Forelimb muscle (tissue), 1 donor: ENCODE results near the gene CECR2. TPM values are rescaled to one million over a fixed set of nuclear protein-coding genes. Genes with fewer than 3 reads are reported as not detected.
"Not testable (repeated sequence)": the region's sequence is repeated elsewhere in the genome, so short reads cannot be mapped to it uniquely, and the experiment has no call there.

Experiments used
- DNase-seq: peaks from one replicate; pipeline ENCODE4 v3.0.0-alpha.2; 2013; ENCODE audit warnings: low read depth
- polyA plus RNA-seq: library from polyadenylated mRNA; unstranded; fragments of 120-200 nt; gene quantifications from one replicate; pipeline ENCODE4 v1.2.1, GENCODE V29; 2013; ENCODE audit not compliant: insufficient read length

Gene CECR2
- polyA plus RNA-seq, 1 donor: 23.2 TPM

DNA sequence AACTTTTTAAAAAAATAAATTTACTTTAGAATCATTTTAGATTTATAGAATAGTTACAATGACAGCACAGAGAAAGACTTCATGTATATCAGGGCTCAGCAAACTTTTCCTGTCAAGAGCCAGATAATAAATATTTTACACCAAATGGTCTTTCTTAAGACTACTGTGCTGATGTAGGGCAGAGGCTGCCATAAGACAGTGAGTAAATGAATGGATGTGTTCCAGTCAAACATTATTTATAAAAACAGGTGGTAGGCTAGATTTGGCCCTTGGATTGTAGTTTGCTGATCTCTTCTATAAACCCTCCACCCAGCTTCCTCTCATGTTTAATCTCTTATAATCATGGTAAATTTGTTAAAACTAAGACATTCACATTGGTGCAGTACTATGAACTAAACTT, 33.0 kb downstream of the CECR2 start:
- DNase-seq: no peak

DNA sequence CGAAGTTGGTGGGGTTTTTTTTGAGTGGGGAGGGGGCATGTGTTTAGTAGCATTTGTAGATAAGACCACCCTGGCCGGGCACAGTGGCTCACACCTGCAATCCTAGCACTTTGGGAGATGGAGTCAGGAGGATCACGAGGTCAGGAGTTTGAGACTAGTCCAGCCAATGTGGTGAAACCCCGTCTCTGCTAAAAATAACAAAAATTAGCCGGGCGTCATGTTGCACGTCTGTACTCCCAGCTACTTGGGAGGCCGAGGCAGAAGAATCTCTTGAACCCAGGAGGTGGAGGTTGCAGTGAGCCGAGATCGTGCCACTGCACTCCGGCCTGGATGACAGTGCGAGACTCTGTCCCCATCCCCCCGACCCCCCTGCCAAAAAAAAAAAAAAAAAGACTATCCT, 34.6 kb downstream of the CECR2 start:
- DNase-seq: no peak

DNA sequence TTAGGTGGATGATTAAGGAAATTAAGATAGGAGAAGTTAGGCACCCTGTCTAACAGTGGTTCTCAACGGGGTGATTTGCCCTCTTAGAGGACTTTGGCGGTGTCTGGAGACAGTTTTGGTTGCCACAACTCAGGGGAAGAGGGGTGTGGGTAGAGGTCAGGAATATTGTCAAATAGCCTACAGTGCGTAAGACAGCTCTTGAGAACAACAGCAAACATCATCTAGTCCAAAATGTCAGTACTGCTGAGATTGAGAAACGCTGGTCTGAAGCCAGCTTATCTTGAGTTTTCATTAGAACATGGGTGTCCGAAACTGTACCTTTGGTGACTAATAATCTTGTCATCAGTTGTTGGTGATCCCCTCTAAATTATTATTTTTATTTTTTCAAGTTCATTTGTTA, 38.4 kb downstream of the CECR2 start:
- no peak for DNase-seq

DNA sequence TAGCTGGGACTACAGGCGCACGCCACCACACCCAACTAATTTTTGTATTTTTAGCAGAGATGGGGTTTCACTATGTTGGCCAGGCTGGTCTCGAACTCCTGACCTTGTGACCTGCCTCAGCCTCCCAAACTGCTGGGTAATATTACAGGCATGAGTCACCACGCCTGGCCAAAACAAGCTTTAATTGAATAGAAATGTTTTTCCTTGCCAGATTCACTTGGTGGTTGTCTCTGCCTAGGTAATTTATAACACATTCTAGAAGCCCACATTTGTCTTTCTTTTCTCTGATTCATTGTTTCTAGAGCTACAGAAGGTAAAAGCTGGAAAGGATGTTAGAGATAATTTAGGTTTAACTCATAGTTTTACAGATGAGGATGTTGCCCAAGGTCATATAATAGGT, 41.3 kb downstream of the CECR2 start:
- DNase-seq: no peak

DNA sequence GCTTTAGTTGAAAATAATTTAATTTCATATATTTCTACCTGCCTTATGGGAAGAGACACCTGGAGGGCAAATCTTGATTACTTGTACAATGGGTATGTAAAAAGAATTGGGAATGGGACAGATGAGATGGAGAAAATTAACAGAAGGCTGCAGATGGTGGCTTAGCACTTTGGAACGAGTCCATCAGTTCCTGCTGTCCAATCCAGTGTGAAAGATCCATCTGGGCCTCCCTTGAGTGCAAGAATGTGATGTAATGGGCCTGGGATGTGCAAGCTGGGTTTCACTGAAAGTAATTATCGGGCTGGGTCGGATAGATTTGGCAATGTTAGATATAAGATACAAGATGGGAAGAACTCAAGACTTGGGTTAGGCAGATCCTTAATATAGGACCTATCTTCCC, 42.0 kb downstream of the CECR2 start:
- DNase-seq: peak; percentile 32

DNA sequence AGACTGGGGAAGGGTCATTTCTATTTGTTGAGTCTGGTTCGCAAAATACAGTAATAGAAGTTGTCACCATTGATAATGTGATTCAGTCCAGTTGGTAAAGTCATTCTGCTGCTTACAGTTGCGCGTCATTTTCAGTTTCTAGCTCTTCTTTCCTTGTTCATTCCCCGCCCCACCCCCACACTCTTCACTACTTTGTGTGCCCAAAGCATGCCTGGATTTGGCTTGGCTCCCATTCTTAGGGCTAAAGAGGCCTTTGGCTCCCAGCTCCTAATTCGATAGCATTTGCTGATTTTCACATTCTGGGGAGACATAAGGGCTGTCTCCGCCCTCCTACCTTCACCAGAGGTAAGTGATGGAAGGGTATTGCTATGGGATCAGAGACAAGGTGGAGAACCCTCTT, 43.0 kb downstream of the CECR2 start:
- no peak for DNase-seq

DNA sequence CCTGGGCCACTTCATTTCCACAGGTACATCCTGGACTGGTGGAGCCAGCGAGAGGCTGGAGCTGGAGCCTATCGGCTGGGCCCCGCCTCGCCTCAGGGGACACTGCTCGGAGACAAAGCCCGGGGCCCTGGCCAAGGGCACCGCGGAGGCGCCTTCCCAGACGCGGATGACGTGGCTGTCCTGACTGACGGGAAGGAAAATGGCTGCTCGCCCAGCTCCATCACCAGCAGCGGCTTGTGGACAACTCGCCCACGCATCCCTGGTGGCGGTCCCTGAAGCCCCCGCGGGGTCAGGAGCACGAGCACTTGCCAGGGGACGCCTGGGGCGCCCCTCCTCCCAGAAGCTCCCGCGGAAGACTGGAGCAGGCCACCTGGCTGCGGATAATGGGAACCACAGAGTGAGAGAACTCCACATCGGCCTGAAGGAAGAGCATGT, 49.6 kb downstream of the CECR2 start:
- no peak for DNase-seq

DNA sequence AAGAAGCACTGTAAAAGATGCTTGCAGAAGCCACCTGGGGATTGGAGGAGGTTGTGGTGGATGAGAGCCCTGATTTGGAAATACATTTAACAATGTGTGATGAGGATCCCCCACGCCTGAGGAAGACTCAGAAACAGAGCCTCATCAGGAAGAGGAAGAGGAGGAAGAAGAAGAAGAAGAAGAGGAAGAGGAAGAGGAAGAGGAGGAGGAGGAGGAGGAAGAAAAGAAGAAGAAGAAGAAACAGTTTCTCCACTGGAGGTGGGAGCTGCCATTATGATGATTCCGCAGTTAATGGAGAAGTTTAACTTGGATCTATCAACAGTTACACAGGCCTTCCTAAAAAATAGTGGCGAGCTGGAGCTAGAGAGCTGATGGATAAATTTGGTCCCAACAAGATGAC, 50.1 kb downstream of the CECR2 start:
- DNase-seq: no peak

DNA sequence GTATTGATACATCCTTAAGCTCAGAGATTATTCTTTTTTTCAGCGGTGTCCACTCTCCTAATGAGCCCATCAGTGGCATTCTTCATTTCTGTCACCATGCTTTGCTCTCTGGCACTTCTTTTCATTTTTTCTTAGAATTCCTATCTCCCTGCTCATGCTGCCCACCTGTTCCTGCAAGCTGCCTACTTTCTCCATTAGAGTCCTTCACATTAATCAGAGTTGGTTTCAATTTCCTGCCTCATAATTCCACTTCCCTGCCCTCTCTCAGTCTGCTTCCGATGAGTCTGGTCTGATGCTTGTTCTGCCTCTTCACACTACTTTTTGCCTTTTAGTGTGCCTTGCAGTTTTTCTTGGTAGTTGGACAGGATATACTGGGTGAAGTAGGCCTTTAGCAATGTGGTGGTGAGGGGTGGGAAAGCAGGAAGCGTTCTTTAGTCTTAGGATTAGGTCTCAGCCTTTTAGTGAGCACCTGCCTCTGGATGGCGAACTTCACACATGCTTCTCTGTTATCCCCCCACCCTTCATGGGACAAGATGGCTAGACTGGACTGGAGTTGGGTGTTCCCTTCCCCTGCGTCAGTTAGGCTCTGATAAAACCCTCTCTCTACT, 53.6 kb downstream of the CECR2 start:
- DNase-seq: no peak

DNA sequence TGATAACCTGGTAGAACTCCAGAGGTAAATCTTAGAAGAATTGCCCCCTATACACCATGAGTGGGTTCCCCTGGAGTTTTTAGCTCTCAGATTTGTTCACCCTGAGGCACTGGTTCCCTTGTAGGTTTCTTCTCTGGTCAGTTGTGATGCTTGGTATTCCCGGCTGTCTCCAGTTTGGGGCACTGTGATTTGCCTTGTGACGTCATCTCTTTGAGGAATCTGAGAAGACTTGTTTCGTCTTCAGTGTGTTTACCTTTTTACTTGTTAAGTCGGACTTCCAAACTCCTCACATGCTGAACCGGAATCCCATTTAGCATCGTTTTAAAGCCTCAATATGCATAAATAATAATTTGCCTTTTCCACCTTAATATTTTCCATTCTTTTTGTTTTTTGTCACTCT, 54.4 kb downstream of the CECR2 start:
- DNase-seq: no peak

DNA sequence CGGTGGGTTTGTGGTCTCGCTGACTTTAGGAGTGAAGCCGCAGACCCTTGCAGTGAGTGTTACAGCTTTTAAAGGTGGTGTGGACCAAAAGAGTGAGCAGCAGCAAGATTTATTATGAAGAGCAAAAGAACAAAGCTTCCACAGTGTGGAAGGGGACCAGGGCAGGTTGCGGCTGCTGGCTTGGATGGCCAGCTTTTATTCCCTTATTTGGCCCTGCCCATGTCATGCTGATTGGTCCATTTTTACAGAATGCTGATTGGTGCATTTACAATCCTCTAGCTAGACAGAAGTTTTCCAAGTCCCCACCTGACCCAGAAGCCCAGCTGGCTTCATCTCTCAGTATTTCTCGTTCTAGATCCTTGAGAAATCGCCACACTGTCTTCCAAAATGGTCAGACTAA, 58.3 kb downstream of the CECR2 start:
- DNase-seq: not testable (repeated sequence)

DNA sequence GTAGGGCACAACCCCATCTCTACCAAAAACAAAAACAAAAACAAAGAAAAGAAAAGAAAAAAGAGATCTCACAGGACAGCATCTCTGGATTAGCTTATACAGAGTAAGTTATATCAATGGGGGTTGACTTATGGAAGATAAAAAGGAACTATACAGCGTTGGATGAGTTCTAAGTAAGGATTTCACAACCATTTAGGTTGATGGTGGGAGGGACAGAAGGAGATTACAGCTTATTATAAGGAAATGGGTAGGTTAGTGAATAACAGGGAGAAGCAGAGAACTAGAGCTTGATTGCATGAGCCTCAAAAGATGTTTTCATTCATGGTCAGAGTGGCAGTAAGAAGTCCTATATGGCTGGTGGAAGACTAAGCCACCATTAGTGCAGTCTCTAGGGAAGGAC, 60.3 kb downstream of the CECR2 start:
- no peak for DNase-seq

DNA sequence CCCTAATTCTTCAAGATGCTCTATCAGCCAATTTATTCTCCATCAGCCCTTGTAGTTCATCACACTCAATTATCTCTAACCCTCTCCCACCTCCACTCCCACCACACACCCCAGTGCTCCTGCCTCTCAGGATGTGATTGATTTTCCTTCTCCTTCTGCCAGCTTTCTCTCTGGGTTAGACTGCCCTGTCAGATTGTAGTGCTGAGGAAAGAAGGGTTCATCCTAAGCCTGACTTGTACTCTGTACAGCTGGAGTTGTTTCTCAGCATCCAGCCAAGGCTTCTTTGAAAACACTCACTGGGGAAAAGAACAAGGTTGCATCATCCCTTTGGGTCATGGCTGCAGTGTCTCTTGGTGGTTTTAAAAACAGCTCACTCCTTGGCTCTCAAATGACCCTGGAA, 61.2 kb downstream of the CECR2 start:
- no peak for DNase-seq

DNA sequence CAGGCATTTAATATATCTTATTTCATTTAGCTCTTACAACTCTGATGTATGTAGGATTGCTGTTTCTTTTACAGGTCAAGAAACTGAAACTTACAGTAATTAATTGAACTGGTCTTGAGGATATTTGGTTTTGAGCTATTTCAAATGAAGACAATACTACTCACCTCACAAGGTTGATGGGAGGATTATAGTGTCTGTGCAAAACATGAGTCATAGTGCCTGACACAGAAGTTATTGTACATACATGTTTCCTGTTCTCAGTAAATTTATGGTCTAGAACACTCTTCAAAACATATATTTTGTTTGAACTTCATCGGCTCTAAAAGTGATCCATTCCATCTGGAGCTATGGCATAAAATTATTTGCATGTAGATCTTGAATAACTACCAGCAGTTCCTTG, 61.9 kb downstream of the CECR2 start:
- no peak for DNase-seq

DNA sequence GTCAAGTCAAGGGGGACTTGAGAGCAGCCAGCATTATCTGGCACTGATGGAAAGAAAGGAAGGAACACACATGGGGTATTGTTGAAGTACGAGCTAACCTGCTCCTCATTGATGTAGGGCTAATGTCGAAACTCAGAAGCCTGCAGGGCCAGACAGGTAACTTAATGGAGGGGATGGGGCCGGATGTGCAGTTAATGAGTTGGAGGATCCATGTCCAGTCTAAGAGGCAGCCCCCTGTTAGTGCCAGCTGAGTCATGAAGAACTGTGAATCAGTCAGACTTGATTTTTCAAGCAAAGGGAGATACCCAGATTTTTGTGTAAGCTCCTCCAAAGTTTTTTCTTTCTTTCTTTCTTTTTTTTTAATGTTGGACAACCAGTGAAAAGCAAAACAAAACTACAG, 65.6 kb downstream of the CECR2 start:
- no peak for DNase-seq

DNA sequence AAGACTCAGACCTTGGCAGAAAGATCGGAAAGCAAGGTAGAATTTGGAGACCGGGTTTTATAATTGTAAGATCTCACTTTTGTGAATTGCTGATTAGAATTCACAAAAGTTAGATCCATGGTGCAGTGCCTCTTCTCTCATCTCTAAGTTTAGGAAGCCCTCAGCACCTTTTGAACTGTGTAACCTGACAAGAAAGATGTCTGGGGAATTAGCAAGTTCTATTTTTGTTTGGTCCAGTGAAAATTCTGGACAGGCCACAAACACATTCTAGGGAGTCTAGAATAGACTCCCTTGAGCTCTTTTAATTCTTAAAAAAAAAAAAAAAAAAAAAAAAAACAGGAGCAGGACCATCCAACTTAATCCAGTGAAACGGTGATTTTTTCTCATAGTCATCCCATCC, 66.1 kb downstream of the CECR2 start:
- DNase-seq: no peak

DNA sequence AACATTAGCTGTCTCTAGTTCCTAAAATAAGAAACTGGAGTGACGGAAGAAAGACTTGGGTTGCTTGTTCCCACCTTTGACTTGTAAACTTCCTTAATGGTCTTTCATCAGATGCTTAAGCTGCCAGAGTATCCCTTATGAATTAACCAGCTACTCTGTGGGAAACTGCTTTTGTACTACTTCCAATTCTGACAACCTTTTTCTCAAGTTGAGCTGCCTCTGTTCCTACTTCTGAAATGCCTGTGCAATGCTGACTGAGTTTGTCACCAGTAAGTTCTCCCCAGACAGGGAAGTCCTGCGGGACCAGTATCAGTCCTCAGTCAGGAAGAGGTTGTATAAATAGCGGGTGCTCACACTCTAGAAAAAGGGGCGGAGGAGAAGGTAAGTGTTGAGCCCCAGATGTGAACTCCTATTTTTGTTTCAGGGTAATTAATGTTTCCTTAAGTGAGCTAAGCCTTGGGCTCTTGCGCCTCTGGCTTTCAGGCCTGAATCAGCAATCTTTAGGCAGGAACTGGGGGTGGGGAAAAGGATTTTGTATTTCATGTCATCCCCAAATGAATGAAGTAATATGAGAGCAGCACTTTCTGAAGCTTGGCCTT, 67.2 kb downstream of the CECR2 start:
- peak; percentile 31 for DNase-seq

DNA sequence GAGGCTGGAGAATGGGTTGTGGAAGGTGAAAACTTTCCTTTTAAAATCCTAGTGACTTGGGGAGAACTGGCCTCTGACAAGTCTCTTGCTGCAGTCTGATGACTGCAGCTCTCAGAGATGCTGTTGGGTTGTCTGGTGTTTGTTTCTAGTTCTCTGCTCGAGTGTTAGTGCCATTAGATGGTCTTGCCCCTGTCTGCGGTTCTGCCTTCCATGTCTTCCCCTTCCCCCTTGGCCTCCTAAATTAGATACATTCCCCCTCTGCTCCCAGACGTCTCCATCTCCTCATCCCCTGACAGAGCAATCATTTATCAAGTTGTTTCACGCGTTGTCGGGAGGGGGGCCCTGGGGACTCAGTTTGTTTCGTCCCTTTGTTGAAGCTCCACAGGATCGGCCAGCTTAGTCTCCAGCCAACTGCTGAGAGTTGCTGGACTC, 67.7 kb downstream of the CECR2 start:
- no peak for DNase-seq

DNA sequence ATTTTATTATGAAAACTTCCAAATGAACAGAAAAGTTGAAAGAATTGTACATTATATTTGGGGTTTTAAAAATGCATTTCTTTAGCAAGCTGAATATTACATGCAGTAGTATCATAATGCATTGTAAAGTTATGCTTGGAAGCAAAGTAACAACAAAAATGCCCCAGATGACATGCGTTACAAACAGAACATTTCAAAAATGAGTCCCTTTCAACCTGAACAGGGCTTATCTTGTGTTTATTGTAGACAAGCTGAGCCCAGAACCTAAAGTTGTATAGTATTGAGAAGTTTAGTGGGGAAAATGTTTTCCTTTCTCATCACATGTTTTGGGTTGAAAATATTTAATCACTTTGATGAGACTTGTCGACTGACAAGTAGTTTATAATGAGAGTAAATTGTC, 68.8 kb downstream of the CECR2 start:
- DNase-seq: no peak

DNA sequence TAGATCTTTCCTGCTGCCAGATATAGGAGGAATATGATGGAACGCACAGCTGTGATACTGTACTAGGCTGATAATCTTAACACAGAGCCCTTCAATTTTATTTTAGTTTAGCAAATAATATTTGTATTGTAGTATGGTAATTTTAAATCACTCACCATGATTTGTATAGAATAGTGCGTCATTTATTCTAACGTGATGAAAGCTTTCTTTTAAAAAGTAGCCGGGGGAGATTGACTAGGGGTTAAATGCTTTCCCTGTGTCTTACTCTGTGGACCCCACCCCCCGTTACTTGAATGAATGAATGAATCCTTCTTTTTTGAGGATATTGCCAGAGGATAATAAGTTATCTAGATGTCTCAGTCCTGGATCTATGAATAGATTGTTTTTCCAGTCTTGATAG, 72.1 kb downstream of the CECR2 start:
- DNase-seq: no peak

DNA sequence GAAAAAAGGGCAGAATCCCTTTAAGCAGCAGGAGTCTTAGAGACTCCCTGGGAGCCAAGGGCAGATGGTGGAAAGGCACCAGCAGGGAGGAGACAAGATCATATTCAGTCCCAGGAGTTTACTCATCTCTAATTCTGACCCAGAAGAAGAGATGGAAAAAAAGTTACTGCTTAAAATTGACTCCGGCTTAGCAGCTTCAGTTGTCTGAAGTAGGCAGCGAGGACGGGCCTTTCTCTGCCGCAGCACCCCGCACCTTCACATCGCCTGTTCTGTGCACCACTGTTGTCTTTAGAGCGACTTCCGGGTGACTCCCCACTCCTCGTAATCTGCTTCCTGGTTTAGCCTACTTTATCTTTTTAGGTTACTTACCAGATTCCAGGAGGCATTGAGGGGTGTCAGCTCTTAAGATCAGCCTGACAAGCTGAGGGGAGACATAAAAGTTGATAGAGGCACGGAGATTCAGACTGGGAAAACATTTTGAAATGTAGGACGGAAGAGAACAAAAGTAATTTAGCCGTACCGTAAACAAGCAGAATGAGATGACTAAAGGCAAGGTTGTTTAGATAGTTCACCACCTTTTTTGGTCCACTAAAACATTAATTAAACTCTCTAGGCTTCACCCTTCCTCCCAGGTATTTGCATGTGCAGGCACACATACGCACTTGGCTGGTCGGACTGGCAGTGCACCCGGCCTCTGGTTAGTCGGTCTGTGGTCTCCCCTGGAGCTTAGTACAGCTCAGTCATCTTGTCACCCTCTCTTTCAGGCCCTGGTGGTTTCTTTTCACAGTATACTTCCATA, 74.3 kb downstream of the CECR2 start:
- DNase-seq: no peak

DNA sequence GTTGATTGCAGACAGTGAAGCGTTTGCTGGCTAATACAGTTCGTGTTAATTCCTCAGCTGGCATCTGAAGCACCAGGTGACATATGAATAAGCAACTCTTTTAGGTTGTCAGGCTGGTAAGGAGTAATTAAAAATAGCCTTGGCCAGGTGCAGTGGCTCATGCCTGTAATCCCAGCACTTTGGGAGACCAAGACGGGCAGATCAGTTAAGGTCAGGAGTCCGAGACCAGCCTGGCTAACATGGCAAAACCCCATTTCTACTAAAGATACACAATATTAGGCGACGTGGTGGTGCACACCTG, 74.9 kb downstream of the CECR2 start:
- DNase-seq: no peak

DNA sequence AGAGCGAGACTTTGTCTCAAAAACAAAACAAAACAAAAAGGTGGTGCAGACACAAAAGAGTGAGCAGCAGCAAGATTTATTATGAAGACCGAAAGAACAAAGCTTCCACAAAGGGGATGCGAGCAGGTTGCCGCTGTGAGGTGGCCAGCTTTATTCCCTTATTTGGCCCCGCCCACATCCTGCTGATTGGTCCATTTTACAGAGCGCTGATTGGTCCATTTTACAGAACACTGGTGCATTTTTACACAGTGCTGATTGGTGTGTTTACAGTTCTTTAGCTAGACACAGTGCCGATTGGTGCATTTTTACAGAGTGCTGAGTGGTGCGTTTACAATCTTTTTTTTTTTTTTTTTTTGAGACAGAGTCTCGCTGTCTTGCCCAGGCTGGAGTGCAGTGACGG, 77.4 kb downstream of the CECR2 start:
- no peak for DNase-seq
